ENCODE data around the gene MARCHF5.

The MARCHF5 gene

DNA sequence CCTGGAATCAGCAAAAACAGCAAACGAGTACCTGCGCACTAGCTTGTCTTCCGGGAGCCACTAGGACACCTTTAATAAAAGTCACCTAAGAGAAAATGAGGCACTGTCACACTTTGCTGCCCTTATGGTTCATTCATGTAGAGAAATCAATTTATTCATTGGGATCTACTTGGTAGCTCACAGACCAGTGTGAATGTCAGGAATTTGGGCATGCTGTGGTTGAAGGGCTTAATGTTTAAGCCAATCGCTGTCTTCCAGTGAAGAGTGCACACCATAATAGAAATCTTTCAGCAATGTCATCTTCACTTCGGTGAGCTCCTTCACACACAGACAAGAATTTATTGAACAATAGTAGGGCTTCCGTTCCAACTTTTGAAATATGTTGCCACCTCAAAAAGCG is 65.1 kb downstream of the MARCHF5 start:
- H3K36me3 ChIP-seq: peaks cover 7% of the 10 kb centered on the region
- TF ChIP-seq, protein P1, sequence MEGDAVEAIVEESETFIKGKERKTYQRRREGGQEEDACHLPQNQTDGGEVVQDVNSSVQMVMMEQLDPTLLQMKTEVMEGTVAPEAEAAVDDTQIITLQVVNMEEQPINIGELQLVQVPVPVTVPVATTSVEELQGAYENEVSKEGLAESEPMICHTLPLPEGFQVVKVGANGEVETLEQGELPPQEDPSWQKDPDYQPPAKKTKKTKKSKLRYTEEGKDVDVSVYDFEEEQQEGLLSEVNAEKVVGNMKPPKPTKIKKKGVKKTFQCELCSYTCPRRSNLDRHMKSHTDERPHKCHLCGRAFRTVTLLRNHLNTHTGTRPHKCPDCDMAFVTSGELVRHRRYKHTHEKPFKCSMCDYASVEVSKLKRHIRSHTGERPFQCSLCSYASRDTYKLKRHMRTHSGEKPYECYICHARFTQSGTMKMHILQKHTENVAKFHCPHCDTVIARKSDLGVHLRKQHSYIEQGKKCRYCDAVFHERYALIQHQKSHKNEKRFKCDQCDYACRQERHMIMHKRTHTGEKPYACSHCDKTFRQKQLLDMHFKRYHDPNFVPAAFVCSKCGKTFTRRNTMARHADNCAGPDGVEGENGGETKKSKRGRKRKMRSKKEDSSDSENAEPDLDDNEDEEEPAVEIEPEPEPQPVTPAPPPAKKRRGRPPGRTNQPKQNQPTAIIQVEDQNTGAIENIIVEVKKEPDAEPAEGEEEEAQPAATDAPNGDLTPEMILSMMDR (IDR thresholded peaks at IDR 0.05; ENCODE audit: low read depth, low read length): no peak
- peaks cover 4% of the 10 kb centered on the region for H3K9me3 ChIP-seq (ENCODE audit: severe bottlenecking)
- H3K27ac ChIP-seq: no peak overlapping the region
- no peak for DNase-seq
- no peak overlapping the region for H3K4me3 ChIP-seq (ENCODE audit: low read depth, low read length)
- H3K27me3 ChIP-seq (ENCODE audit: insufficient read depth, low read depth, severe bottlenecking): no peaks in the 10 kb centered on the region

DNA sequence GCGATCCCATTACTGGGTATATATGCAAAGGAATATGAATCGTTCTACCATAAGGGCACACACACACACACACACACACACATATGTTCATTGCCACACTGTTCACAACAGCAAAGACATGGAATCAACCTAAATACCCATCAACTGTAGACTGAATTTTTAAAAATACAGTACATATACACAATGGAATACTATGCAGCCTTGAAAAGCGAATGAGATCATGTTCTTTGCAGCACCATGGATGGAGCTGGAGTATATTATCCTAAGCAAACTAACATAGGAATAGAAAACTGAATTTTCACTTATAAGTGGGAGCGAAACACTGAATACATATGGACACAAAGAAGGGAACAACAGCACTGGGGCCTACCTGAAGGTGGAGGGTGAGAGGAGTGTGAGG is 72.5 kb downstream of the MARCHF5 start:
- Histone ChIP-seq H3K27me3 (ENCODE audit: insufficient read depth, low read depth, severe bottlenecking) (no peaks in the 10 kb centered on the region), H3K4me3 (ENCODE audit: low read depth, low read length) (no peak overlapping the region), H3K36me3 (no peaks in the 10 kb centered on the region), H3K9me3 (ENCODE audit: severe bottlenecking) (peaks cover 6% of the 10 kb centered on the region), H3K27ac (no peak overlapping the region)
- TF ChIP-seq, protein P1 (IDR thresholded peaks at IDR 0.05; ENCODE audit: low read depth, low read length): no peak
- DNase-seq: no peak

DNA sequence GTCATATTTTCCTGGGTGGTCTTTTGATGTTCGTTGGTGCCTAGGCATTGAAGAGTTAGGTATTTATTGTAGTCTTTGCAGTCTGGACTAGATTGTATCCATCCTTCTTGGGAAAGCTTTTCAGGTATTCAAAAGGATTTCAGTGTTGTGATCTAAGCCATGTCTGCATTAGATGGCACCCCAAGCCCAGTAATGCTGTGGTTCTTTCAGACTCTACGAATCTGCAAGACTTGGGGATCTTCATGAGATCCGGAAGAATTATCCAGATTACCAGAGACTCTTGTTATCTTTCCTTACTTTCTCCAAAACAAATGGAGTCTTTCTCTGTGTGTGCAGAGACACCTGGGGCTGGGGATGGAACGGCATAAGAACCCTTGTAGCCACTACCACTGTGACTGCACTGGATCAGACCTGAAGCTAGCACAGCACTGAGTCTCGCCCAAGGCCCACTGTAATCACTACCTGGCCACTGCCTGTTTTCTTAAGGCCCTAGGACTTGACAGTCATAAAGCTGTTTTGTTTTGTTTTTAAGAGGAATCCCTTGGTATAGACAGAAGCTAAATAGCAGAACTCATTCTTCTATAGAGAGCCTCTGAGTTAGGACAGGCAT is 75.5 kb downstream of the MARCHF5 start:
- no peaks in the 10 kb centered on the region for H3K27me3 ChIP-seq (ENCODE audit: insufficient read depth, low read depth, severe bottlenecking)
- no peaks in the 10 kb centered on the region for H3K36me3 ChIP-seq
- TF ChIP-seq, protein P1 (IDR thresholded peaks at IDR 0.05; ENCODE audit: low read depth, low read length): no peak
- H3K27ac ChIP-seq: no peak overlapping the region
- DNase-seq: no peak
- H3K4me3 ChIP-seq (ENCODE audit: low read depth, low read length): no peak overlapping the region
- H3K9me3 ChIP-seq (ENCODE audit: severe bottlenecking): peaks cover 2% of the 10 kb centered on the region

DNA sequence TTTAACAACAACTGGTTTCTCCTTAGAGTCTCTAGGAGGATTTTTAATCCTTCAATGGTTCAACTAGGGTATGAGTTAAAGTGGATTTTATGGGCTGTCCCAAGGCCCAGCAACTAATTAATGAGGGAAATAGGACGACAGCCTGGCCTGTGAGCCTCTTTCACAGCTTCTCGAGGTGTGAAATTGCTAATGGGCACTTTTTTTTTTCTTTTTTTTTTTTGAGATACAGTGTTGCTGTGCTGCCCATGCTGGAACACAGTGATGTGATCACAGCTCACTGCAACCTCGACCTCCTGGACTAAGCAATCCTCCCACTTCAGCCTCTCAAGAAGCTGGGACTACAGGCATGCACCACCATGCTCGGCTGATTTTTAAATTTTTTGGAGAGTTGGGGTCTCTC is 87.0 kb downstream of the MARCHF5 start:
- no peak for DNase-seq
- no peak overlapping the region for H3K27ac ChIP-seq
- no peak overlapping the region for H3K4me3 ChIP-seq (ENCODE audit: low read depth, low read length)
- TF ChIP-seq, protein P1 (IDR thresholded peaks at IDR 0.05; ENCODE audit: low read depth, low read length): no peak
- no peaks in the 10 kb centered on the region for H3K27me3 ChIP-seq (ENCODE audit: insufficient read depth, low read depth, severe bottlenecking)
- no peaks in the 10 kb centered on the region for H3K9me3 ChIP-seq (ENCODE audit: severe bottlenecking)
- H3K36me3 ChIP-seq: no peaks in the 10 kb centered on the region

DNA sequence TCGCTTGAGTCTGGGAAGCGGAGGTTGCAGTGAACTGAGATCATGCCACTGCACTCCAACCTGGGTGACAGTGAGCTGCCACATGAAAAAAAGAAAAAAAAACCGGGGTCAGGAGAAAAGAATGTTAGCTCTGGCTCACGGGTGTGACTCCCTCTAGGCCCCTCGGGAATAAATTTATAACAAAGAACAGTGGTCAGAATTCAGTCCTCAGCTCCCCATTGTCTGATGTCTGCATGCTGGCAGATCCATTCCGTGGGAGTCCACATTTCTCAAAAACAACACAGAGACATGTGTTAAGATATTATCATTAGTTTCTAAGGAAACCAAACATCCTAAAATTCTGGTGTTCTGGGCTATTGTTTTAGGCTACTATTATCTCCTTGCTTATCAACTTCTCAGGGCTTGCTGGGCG is 90.6 kb downstream of the MARCHF5 start:
- DNase-seq: no peak
- no peaks in the 10 kb centered on the region for H3K27me3 ChIP-seq (ENCODE audit: insufficient read depth, low read depth, severe bottlenecking)
- no peaks in the 10 kb centered on the region for H3K9me3 ChIP-seq (ENCODE audit: severe bottlenecking)
- H3K4me3 ChIP-seq (ENCODE audit: low read depth, low read length): no peak overlapping the region
- TF ChIP-seq, protein P1 (IDR thresholded peaks at IDR 0.05; ENCODE audit: low read depth, low read length): no peak
- no peak overlapping the region for H3K27ac ChIP-seq
- no peaks in the 10 kb centered on the region for H3K36me3 ChIP-seq

DNA sequence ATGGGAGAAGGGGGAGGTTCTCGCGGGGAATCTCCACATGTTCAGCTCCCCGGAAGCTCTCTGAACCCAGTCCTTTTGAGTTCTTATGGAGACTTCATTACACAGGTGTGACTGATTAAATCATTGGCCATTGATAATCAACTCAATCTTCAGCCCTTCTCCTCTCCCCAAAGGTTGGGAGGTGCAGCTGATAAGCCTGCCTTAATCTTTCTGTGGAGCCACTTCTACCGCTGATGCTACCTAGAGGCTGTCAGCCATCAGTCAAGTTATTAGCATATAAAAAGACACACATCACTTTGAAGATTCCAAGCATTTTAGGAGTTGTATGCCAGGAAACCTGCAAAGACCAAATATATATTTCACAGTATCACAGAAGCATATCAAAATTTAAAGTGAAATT is 91.7 kb downstream of the MARCHF5 start:
- H3K36me3 ChIP-seq: no peaks in the 10 kb centered on the region
- H3K9me3 ChIP-seq (ENCODE audit: severe bottlenecking): no peaks in the 10 kb centered on the region
- H3K4me3 ChIP-seq (ENCODE audit: low read depth, low read length): no peak overlapping the region
- no peak overlapping the region for H3K27ac ChIP-seq
- no peaks in the 10 kb centered on the region for H3K27me3 ChIP-seq (ENCODE audit: insufficient read depth, low read depth, severe bottlenecking)
- TF ChIP-seq, protein P1 (IDR thresholded peaks at IDR 0.05; ENCODE audit: low read depth, low read length): no peak
- DNase-seq: no peak

Measured in WERI-Rb-1 (cell line).